ENCODE results near the gene GBGT1. TPM values are rescaled to one million over a fixed set of nuclear protein-coding genes. Genes with fewer than 3 reads are reported as not detected.

The GBGT1 gene
- total and polyA plus RNA-seq, 9 of the 15 experiments (the other 6 are each of a cell fraction or from before 2014, with no cell fraction given), result 0.55 to 25.8 (median 13.7) TPM

DNA sequence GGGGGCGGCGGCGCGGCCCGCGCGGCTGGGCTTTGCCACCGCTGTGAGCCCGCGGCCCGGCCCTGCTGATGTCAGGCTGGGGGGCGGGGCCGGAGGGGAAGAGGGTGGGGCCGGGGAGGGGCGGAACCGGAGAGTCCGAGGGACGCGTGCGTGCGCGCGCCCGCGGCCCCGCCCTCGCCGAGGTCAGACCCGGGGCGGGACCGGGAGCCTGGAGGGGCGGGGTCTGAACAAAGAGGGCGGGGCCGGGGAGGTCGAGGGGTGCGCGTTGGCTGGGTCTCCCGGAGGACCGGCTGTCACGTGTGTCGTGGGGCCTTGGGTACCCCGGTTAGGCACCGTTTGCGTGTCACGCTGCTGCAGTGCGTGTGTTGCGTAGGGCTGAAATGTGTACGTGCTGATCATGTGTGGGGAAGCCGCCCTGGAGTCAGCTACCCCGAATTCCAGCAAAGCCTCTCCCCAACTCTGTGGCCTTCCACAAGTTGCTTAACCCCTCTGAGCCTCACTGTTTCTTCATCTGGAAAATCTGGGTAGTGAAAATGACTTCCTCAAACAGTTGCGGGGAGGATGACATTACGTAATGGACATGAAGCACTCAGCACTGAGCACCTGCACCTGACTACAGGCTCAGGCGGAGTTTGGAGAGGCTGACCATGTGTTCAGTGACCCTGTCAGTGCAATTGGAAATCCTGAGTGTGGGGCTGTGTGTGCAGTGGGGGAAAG is 42.4 kb downstream of the GBGT1 start, which contains the start of gene RALGDS:
RALGDS (minus strand) TSS at position 43 of the 717 bp plus-strand sequence. CDS start 86 bp downstream, outside the sequence.
- no peaks in the 10 kb centered on the region for H3K9me3 ChIP-seq (replicated peaks; ENCODE audit: control insufficient read depth, insufficient read depth, low read depth, low read length)
- WGBS (ENCODE audit: insufficient coverage, low coverage, missing lambda C conversion rate), result 12% methylated on average over 13 of the region's 53 CpGs
- peak; percentile 90 to 99 (median 98) for DNase-seq (ENCODE audit: extremely low read depth in 1 of 4, low spot score in 3 of 4)
- POLR2A ChIA-PET, result interaction anchor here (0.6 to 2.5 kb wide), 3 partner anchors 12 to 225 kb away, joined by 3 to 8 read pairs (median 3); no protein-coding TSS in a partner anchor
- CTCF ChIA-PET (ENCODE audit: low intra/inter-chr PET ratio), result no interaction called here
- peaks cover 77% of the 10 kb centered on the region for H3K79me2 ChIP-seq (ENCODE audit: control insufficient read depth, insufficient read depth, low read length)
- no TSS peak for BruUV-seq (replicated peaks)
- H3K4me3 ChIP-seq, result peak within 1 kb of the TSS; percentile 63
- in situ Hi-C loops (cut with MboI) (no loop called here), intact Hi-C loops (cut with micrococcal nuclease) (no loop called here)
- H3K27ac ChIP-seq (ENCODE audit: extremely low read depth, low read depth, low read length), result peak within 1 kb of the TSS; percentile 90
- H3K9me1 ChIP-seq (ENCODE audit: control insufficient read depth, insufficient read depth, low read length), result no peaks in the 10 kb centered on the region
- H4K20me1 ChIP-seq (replicated peaks; ENCODE audit: control insufficient read depth, insufficient read depth, low read length), result peaks cover 16% of the 10 kb centered on the region
- ATAC-seq, result peak; percentile 80
- peak within 1 kb of the TSS; percentile 69 to 94; a peak in 3 of 4 replicates for H3K9ac ChIP-seq (ENCODE audit: insufficient read depth in 1 of 2, low read depth in 2 of 2, low read length in 2 of 2)
- peak; percentile 37 for FAIRE-seq
- no peaks in the 10 kb centered on the region for H3K27me3 ChIP-seq (ENCODE audit: control insufficient read depth in 2 of 2, insufficient read depth in 2 of 2, low read length in 2 of 2)
- H3K36me3 ChIP-seq (ENCODE audit: control insufficient read depth, insufficient read depth, low read length), result peaks cover 10% of the 10 kb centered on the region; the same call in 1 of the 3 replicates
- H2AFZ ChIP-seq (ENCODE audit: low read depth, low read length), result peak within 1 kb of the TSS; percentile 74
- H3K4me1 ChIP-seq (replicated peaks in 1 of 2; ENCODE audit: control insufficient read depth in 2 of 2, insufficient read depth in 2 of 2, low read length in 2 of 2), result peaks cover 55 to 88% of the 10 kb centered on the region in 2 experiments
- peak within 1 kb of the TSS; percentile 80 for H3K4me2 ChIP-seq (ENCODE audit: insufficient read depth, low read length)
- TF ChIP-seq RUNX1 (IDR thresholded peaks at IDR 0.05; ENCODE audit: low read depth) (no peak), HDAC2 (IDR thresholded peaks at IDR 0.05) (no peak), ILK (tag; IDR thresholded peaks at IDR 0.05; ENCODE audit: borderline replicate concordance, low read depth) (no peak), SUPT5H (IDR thresholded peaks at IDR 0.05) (no peak), RFX7 (CRISPR knock-in tag; IDR thresholded peaks at IDR 0.05) (no peak), HDAC3 (IDR thresholded peaks at IDR 0.05; ENCODE audit: borderline replicate concordance, partially characterized antibody) (no peak), SOX6 (IDR thresholded peaks at IDR 0.05) (no peak), RB1 (IDR thresholded peaks at IDR 0.05; ENCODE audit: low read depth) (no peak), ZFX (CRISPR knock-in tag; IDR thresholded peaks at IDR 0.05) (no peak; the same call in 1 of the 2 replicates), CCNT2 (IDR thresholded peaks at IDR 0.05; ENCODE audit: borderline replicate concordance, extremely low read depth, insufficient read length, low read depth, low read length) (peak; percentile 9), SMARCC2 (IDR thresholded peaks at IDR 0.05; ENCODE audit: low read depth) (no peak), HDGF (IDR thresholded peaks at IDR 0.05) (0 out of 2 replicates have a peak, but pooled peaks have one; percentile 32), CHD1 (IDR thresholded peaks at IDR 0.05; ENCODE audit: low read length) (no peak), NFATC3 (IDR thresholded peaks at IDR 0.05) (no peak), SMC3 (conservative IDR thresholded peaks at IDR 0.05; ENCODE audit: insufficient read depth, low read depth, low read length) (no peak), MAFK (IDR thresholded peaks at IDR 0.05; ENCODE audit: low read length) (no peak), CREB1 (IDR thresholded peaks at IDR 0.05) (no peak), CREB1 (CRISPR knock-in tag; IDR thresholded peaks at IDR 0.05) (0 out of 2 replicates have a peak, but pooled peaks have one; percentile 20)
- TF ChIP-seq, protein P1, sequence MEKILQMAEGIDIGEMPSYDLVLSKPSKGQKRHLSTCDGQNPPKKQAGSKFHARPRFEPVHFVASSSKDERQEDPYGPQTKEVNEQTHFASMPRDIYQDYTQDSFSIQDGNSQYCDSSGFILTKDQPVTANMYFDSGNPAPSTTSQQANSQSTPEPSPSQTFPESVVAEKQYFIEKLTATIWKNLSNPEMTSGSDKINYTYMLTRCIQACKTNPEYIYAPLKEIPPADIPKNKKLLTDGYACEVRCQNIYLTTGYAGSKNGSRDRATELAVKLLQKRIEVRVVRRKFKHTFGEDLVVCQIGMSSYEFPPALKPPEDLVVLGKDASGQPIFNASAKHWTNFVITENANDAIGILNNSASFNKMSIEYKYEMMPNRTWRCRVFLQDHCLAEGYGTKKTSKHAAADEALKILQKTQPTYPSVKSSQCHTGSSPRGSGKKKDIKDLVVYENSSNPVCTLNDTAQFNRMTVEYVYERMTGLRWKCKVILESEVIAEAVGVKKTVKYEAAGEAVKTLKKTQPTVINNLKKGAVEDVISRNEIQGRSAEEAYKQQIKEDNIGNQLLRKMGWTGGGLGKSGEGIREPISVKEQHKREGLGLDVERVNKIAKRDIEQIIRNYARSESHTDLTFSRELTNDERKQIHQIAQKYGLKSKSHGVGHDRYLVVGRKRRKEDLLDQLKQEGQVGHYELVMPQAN (IDR thresholded peaks at IDR 0.05; ENCODE audit: borderline replicate concordance), result peak; percentile 66; the same call in 1 of the 2 replicates
- TF ChIP-seq, protein P2, sequence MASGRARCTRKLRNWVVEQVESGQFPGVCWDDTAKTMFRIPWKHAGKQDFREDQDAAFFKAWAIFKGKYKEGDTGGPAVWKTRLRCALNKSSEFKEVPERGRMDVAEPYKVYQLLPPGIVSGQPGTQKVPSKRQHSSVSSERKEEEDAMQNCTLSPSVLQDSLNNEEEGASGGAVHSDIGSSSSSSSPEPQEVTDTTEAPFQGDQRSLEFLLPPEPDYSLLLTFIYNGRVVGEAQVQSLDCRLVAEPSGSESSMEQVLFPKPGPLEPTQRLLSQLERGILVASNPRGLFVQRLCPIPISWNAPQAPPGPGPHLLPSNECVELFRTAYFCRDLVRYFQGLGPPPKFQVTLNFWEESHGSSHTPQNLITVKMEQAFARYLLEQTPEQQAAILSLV (tag; IDR thresholded peaks at IDR 0.05), result no peak
- TF ChIP-seq, protein P3, sequence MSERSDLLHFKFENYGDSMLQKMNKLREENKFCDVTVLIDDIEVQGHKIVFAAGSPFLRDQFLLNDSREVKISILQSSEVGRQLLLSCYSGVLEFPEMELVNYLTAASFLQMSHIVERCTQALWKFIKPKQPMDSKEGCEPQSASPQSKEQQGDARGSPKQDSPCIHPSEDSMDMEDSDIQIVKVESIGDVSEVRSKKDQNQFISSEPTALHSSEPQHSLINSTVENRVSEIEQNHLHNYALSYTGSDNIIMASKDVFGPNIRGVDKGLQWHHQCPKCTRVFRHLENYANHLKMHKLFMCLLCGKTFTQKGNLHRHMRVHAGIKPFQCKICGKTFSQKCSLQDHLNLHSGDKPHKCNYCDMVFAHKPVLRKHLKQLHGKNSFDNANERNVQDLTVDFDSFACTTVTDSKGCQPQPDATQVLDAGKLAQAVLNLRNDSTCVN (CRISPR knock-in tag; IDR thresholded peaks at IDR 0.05), result no peak

Measured in K562 (cell line).